Pancreas (tissue), 10 donors: ENCODE data around the gene INPP5F. TPM values are rescaled to one million over a fixed set of nuclear protein-coding genes. Genes with fewer than 3 reads are reported as not detected.

Experiments used
- ATAC-seq, 4 donors: fragments of 200-7000 bp; cut with Tn5 transposase; one replicate each; pipeline versions ENCODE4 v1.8.0 to v1.9.1; 2020; ENCODE audit warnings: mild to moderate bottlenecking in 4 of 4, moderate library complexity in 4 of 4
- DNase-seq, 6 donors: peaks; one replicate each; pipeline ENCODE4 v3.0.0-alpha.2; 2020
- FAIRE-seq: peaks from 2 replicates; lab custom pipeline; 2012; peaks lifted over from hg19 to GRCh38; lab: Jason Lieb, UNC
- H3K27ac ChIP-seq, 4 donors: fragments of 200-600 bp; sonication (generic); 1 replicate in 3 of 4; 2 replicates in 1 of 4; pipeline versions ENCODE4 v1.5.0 to v1.8.0; 2020
- H3K27me3 ChIP-seq, 4 donors: fragments of 200-600 bp; one replicate each; pipeline ENCODE4 v1.8.0; 2021
- H3K36me3 ChIP-seq, 3 donors: fragments of 200-600 bp; sonication (generic) in 1 of 3; one replicate each; pipeline versions ENCODE4 v1.5.0 to v1.8.0; 2020 to 2021
- H3K4me1 ChIP-seq, 3 donors: fragments of 200-600 bp; one replicate each; pipeline ENCODE4 v1.8.0; 2021
- H3K4me3 ChIP-seq, 4 donors: fragments of 200-600 bp; sonication (generic) in 2 of 4; one replicate each; pipeline versions ENCODE4 v1.5.0 to v1.8.0; 2020 to 2021
- H3K9me3 ChIP-seq, 4 donors: fragments of 200-600 bp; one replicate each; pipeline ENCODE4 v1.8.0; 2021
- CTCF ChIP-seq, 4 donors: fragments of 200-600 bp; sonication (generic) in 3 of 4; IDR thresholded peaks; one replicate each; pipeline versions ENCODE4 v1.5.0 to v1.8.0; 2021; ENCODE audit warnings: antibody characterized with exemption in 4 of 4
- WGBS, 2 donors: extraction: QIAGEN DNeasy Blood & Tissue Kit; methylation state at CpG; one replicate each; pipeline ENCODE4 v1.1.7; 2013; 5-methylcytosine and 5-hydroxymethylcytosine counted together
- intact Hi-C, 3 donors: fragments of 100-400 bp; cut with DNase I; formaldehyde crosslinking; loops; one replicate each; pipeline versions ENCODE4 v1.11.1 to v1.14.2; 2022
- polyA plus RNA-seq, 2 donors: library from polyadenylated mRNA; stranded (reverse); fragments of 200-250 nt; gene quantifications; one replicate each; pipeline ENCODE4 v1.2.3, GENCODE V29; 2013
- total RNA-seq, 6 donors: library from RNA; stranded (reverse); fragmentation: NEBNext Ultra II Directional in 4 of 6; extraction: Animal tissue kit (Norgen Biotek cat#: 25700) in 4 of 6; gene quantifications; one replicate each; pipeline versions ENCODE4 v1.2.1 to v1.2.4, GENCODE V29; 2021 to 2023
- donor health status: healthy with polysubstance abuse.
- donor health status: DM: no; HTN: no; CAD: no; lungs with moderate emphysema.
- donor health status: DM: no; HTN: no; CAD: no.
- donor health status: control.
- donor health status: control.
- donor health status: Bipolar disorder and iron deficiency.
- donor health status: DM: yes; HTN: yes; CAD: no.
- donor health status: DM: no; HTN: no; CAD: no.
- donor health status: DM: no; HTN: no; CAD: no.
- donor health status: DM: yes; HTN: yes; CAD: no.

Gene INPP5F
- total and polyA plus RNA-seq, 8 donors, result 4.3 to 13.6 (median 4.7) TPM

GRCh38 chr10:119754085-119754484, 28.2 kb downstream of the INPP5F start:
- TF ChIP-seq CTCF (IDR thresholded peaks at IDR 0.05), result no peak
- intact Hi-C loops, result no loop called here
- H3K36me3 ChIP-seq, result no peaks in the 10 kb centered on the region
- no peaks in the 10 kb centered on the region for H3K9me3 ChIP-seq
- DNase-seq (peak in 2 of 6 donors; percentile 29 to 42), ATAC-seq (peak; percentile 18 to 34 (median 25)), FAIRE-seq (no peak)
- no peak overlapping the region for H3K4me3 ChIP-seq
- H3K27ac ChIP-seq, result no peak overlapping the region
- WGBS, 2 donors, result 22 to 26% methylated on average over 5 of the region's 5 CpGs
- H3K4me1 ChIP-seq, result peaks cover 8 to 10% (median 9%) of the 10 kb centered on the region in 3 donors
- no peaks in the 10 kb centered on the region for H3K27me3 ChIP-seq

DNA sequence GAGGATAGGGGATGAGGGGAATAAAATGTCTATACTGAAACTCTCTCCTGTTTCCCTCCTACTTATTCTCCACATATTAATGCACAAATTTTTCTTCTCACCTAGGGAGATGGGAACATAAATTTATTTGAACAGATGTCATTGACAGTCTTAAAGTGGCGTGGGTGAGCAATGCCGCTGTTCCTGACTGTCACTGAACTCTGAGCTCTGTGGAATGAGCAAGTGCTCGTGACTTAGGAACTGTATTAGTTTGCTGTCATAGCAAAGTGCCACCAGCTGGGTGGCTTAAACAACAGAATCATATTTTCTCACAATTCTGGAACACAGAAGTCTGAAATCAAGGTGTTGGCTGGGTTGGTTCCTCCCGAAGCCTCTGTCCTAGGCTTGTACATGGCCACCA, 29.1 kb downstream of the INPP5F start:
- H3K4me1 ChIP-seq, result peaks cover 8 to 10% (median 9%) of the 10 kb centered on the region in 3 donors
- H3K27ac ChIP-seq, result no peak overlapping the region
- no peak overlapping the region for H3K4me3 ChIP-seq
- H3K9me3 ChIP-seq, result no peaks in the 10 kb centered on the region
- FAIRE-seq (no peak), ATAC-seq (peak; percentile 71 to 80 (median 78)), DNase-seq (peak in 2 of 6 donors; percentile 28 to 44)
- TF ChIP-seq CTCF (IDR thresholded peaks at IDR 0.05), result no peak
- H3K36me3 ChIP-seq, result no peaks in the 10 kb centered on the region
- WGBS, 2 donors, result 35 to 39% methylated on average over 4 of the region's 4 CpGs
- H3K27me3 ChIP-seq, result no peaks in the 10 kb centered on the region
- intact Hi-C loops, result no loop called here

- Histone ChIP-seq H3K4me1 (peaks cover 8 to 10% (median 9%) of the 10 kb centered on the region in 3 donors), H3K36me3 (no peaks in the 10 kb centered on the region), H3K27ac (no peak overlapping the region), H3K9me3 (no peaks in the 10 kb centered on the region), H3K4me3 (no peak overlapping the region), H3K27me3 (no peaks in the 10 kb centered on the region)
- DNase-seq (no peak), ATAC-seq (no peak), FAIRE-seq (no peak)
- no peak for TF ChIP-seq CTCF (IDR thresholded peaks at IDR 0.05)
- intact Hi-C loops, result no loop called here
- 71 to 80% methylated on average over 5 of the region's 5 CpGs for WGBS, 2 donors
Measured at GRCh38 chr10:119755446-119755845, 29.6 kb downstream of the INPP5F start.

DNA sequence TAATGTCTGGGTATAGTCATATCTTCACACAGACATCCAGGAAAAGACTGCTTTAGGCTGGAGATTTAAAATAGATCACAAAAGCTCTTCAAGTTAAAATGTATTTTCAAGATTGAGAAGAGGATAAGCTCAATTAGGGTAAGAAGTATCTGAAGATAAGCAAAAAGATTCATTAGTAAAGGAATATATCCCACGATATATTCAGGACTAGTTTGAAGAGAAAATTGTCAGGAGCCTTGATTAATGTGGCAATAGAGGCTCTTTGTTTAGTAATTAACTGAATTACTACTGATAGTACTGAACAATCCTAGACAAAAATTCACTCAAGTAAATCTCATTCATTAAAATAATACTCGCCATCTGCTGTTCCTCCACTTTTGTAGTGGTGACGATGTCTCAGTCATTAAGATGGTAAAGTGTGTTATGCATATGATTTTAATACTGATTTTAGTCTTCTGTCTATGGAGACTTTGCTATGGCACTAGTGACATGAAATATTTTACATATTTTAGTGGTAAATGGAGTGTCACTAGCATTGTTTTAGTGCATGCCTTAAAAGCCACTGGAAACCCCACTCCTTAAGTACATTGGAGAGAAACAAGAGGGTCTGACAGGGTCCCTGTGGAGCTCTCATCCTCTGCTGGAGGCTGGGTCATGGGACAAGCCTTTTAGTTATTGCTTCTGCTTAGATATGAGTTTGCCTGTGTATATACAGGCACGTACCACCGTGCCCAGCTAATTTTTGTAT, 32.8 kb downstream of the INPP5F start:
- no peak for TF ChIP-seq CTCF (IDR thresholded peaks at IDR 0.05)

DNA sequence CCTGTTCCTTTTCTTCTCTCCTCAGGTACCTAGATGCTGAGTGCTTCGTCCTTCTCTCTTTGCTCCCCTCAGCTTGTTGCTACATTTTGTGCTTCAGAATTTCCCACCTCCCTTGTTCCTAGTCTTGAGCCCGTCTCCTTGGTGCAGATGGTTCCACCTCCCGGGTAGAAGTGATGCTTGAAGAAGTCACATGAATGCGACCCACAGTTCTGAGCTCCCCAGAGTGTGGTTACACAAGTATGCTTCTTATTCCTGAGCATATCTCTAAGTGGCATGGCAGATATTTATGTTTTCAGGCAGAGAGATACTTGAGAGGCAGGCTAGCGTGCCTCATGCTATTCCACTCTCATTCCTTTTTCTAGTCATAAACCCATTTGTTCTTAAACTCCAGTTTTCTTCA, 34.0 kb downstream of the INPP5F start:
- no peak for FAIRE-seq
- no peak for TF ChIP-seq CTCF (IDR thresholded peaks at IDR 0.05)
- no peaks in the 10 kb centered on the region for H3K27me3 ChIP-seq
- intact Hi-C loops, result no loop called here
- H3K36me3 ChIP-seq, result no peaks in the 10 kb centered on the region
- 90 to 92% methylated on average over 5 of the region's 5 CpGs for WGBS, 2 donors
- no peak for ATAC-seq
- no peaks in the 10 kb centered on the region for H3K9me3 ChIP-seq
- H3K4me1 ChIP-seq, result no peaks in the 10 kb centered on the region
- no peak for DNase-seq
- no peak overlapping the region for H3K4me3 ChIP-seq
- no peak overlapping the region for H3K27ac ChIP-seq

More for the DNA sequence above, 32.8 kb downstream of the INPP5F start:
- Histone ChIP-seq H3K4me1 (peaks cover 8 to 9% (median 9%) of the 10 kb centered on the region in 3 donors), H3K9me3 (no peaks in the 10 kb centered on the region), H3K27me3 (no peaks in the 10 kb centered on the region), H3K36me3 (no peaks in the 10 kb centered on the region), H3K4me3 (no peak overlapping the region), H3K27ac (no peak overlapping the region)
- WGBS, 2 donors, result 82 to 87% methylated on average over 5 of the region's 5 CpGs
- intact Hi-C loops, result no loop called here
- FAIRE-seq (no peak), DNase-seq (no peak), ATAC-seq (no peak)
